PC-9 (cell line): Measurements from ENCODE around the gene RPGRIP1. TPM values are rescaled to one million over a fixed set of nuclear protein-coding genes. Genes with fewer than 3 reads are reported as not detected.
"Not testable (repeated sequence)": the region's sequence is repeated elsewhere in the genome, so short reads cannot be mapped to it uniquely, and the experiment has no call there.

ENCODE experiments used
- BruUV-seq: library from RNA; stranded (reverse); fragments of 400-500 nt; replicated peaks from 2 replicates; lab custom pipeline; 2021; lab: Mats Ljungman, UMichigan
- CTCF ChIA-PET: fragments of 300-600 bp; sonication (Branson Sonifier 250); formaldehyde crosslinking; loops from one replicate; lab custom pipeline; 2022; ENCODE audit warnings: antibody characterized with exemption; lab: Charles Lee
- POLR2A ChIA-PET: fragments of 300-600 bp; sonication (Branson Sonifier 250); formaldehyde crosslinking; loops from one replicate; lab custom pipeline; 2022; ENCODE audit warnings: antibody characterized with exemption; ENCODE audit not compliant: unreplicated experiment; lab: Charles Lee
- DNase-seq, 2 experiments: peaks; one replicate each; pipeline versions ENCODE4 v3.0.0 to v3.0.0-alpha.2; 2015 to 2022; ENCODE audit warnings: mixed read lengths in 1 of 2
- H2AFZ ChIP-seq: fragments of 200-600 bp; sonication (generic); 2 replicates; pipeline ENCODE4 v1.8.1; 2017; ENCODE audit warnings: antibody characterized with exemption
- H3F3A ChIP-seq: fragments of 200-600 bp; sonication (generic); 2 replicates; pipeline ENCODE4 v1.8.1; 2017; ENCODE audit warnings: antibody characterized with exemption, mild to moderate bottlenecking, low read depth; ENCODE audit not compliant: insufficient read depth
- H3K27ac ChIP-seq: fragments of 200-600 bp; sonication (generic); 2 replicates; pipeline ENCODE4 v1.6.1; 2016; ENCODE audit warnings: mixed run types
- H3K27me3 ChIP-seq: fragments of 200-600 bp; sonication (generic); 2 replicates; pipeline ENCODE4 v1.6.1; 2016; ENCODE audit warnings: low read depth, mixed run types; ENCODE audit not compliant: insufficient read depth
- H3K36me3 ChIP-seq: fragments of 200-600 bp; sonication (generic); 2 replicates; pipeline ENCODE4 v1.6.1; 2016; ENCODE audit warnings: low read depth, mixed run types
- H3K4me1 ChIP-seq: fragments of 200-600 bp; sonication (generic); replicated peaks from 2 replicates; pipeline ENCODE4 v1.6.1; 2016; ENCODE audit warnings: mixed run types; ENCODE audit not compliant: insufficient read depth
- H3K4me2 ChIP-seq: fragments of 200-600 bp; sonication (generic); 2 replicates; pipeline ENCODE4 v1.6.1; 2017; ENCODE audit warnings: mixed run types
- H3K4me3 ChIP-seq: fragments of 200-600 bp; sonication (generic); 2 replicates; pipeline ENCODE4 v1.6.1; 2016; ENCODE audit warnings: mixed run types
- H3K79me2 ChIP-seq: fragments of 200-600 bp; sonication (generic); 2 replicates; pipeline ENCODE4 v1.6.1; 2017; ENCODE audit warnings: low read depth, mixed run types
- H3K9me2 ChIP-seq: fragments of 200-600 bp; sonication (generic); 2 replicates; pipeline ENCODE4 v1.8.1; 2017; ENCODE audit warnings: mild to moderate bottlenecking; ENCODE audit not compliant: insufficient read depth
- H3K9me3 ChIP-seq: fragments of 200-600 bp; sonication (generic); 2 replicates; pipeline ENCODE4 v1.8.1; 2016; ENCODE audit warnings: low read depth; ENCODE audit not compliant: insufficient read depth
- H4K20me1 ChIP-seq: fragments of 200-600 bp; sonication (generic); 2 replicates; pipeline ENCODE4 v1.8.1; 2017; ENCODE audit not compliant: insufficient read depth
- CTCF ChIP-seq: fragments of 200-600 bp; sonication (generic); conservative IDR thresholded peaks from 2 replicates; pipeline ENCODE4 v1.6.1; 2017; ENCODE audit warnings: mixed run types, antibody characterized with exemption, mild to moderate bottlenecking, moderate library complexity
- EZH2 ChIP-seq: fragments of 200-600 bp; sonication (generic); IDR thresholded peaks from 2 replicates; pipeline ENCODE4 v1.8.0; 2017; ENCODE audit warnings: antibody characterized with exemption, low read depth
- intact Hi-C: fragments of 100-400 bp; cut with micrococcal nuclease; formaldehyde crosslinking; loops from one replicate; pipeline ENCODE4 v1.10.0; 2022; ENCODE audit not compliant: unreplicated experiment
- total RNA-seq: library from RNA; stranded (reverse); gene quantifications from 2 replicates; pipeline ENCODE4 v1.2.3, GENCODE V29; 2021

Gene RPGRIP1
- total RNA-seq, 1 experiment from 2014 or later: 2.1 TPM

- ChIA-PET CTCF (no interaction called here), POLR2A (no interaction called here)
- no peak overlapping the region for H3K27ac ChIP-seq
- no peaks in the 10 kb centered on the region for H3K79me2 ChIP-seq
- no peak for TF ChIP-seq CTCF
- no peak for TF ChIP-seq EZH2
- H3K9me2 ChIP-seq: no peaks in the 10 kb centered on the region
- no peak overlapping the region for H3K4me2 ChIP-seq
- no peak overlapping the region for H3K4me3 ChIP-seq
- no peak overlapping the region for H2AFZ ChIP-seq
- intact Hi-C loops: no loop called here
- H4K20me1 ChIP-seq: no peaks in the 10 kb centered on the region
- H3K4me1 ChIP-seq: no peaks in the 10 kb centered on the region
- no peaks in the 10 kb centered on the region for H3F3A ChIP-seq
- H3K36me3 ChIP-seq: no peaks in the 10 kb centered on the region
- DNase-seq: no peak
- no TSS peak for BruUV-seq
- H3K9me3 ChIP-seq: no peaks in the 10 kb centered on the region
- no peaks in the 10 kb centered on the region for H3K27me3 ChIP-seq
Measured at GRCh38 chr14:21287168-21287567, 7.3 kb downstream of the RPGRIP1 start.

- H3K4me2 ChIP-seq, H3K27ac ChIP-seq, DNase-seq, H4K20me1 ChIP-seq, H2AFZ ChIP-seq, POLR2A ChIA-PET, H3K36me3 ChIP-seq, H3K4me3 ChIP-seq, intact Hi-C loops, CTCF ChIA-PET, H3F3A ChIP-seq, H3K4me1 ChIP-seq, H3K79me2 ChIP-seq, BruUV-seq, H3K9me3 ChIP-seq, H3K27me3 ChIP-seq, H3K9me2 ChIP-seq: not testable (repeated sequence)
Measured at GRCh38 chr14:21294026-21294425, 14.1 kb downstream of the RPGRIP1 start.

GRCh38 chr14:21298358-21298757, 18.5 kb downstream of the RPGRIP1 start:
- no peak overlapping the region for H2AFZ ChIP-seq
- no peaks in the 10 kb centered on the region for H3K9me3 ChIP-seq
- no peak for DNase-seq
- ChIA-PET POLR2A (no interaction called here), CTCF (no interaction called here)
- H3K4me3 ChIP-seq: no peak overlapping the region
- H3F3A ChIP-seq: no peaks in the 10 kb centered on the region
- no TSS peak for BruUV-seq
- no peaks in the 10 kb centered on the region for H3K4me1 ChIP-seq
- TF ChIP-seq EZH2 (no peak), CTCF (no peak)
- intact Hi-C loops: no loop called here
- H3K27me3 ChIP-seq: no peaks in the 10 kb centered on the region
- no peak overlapping the region for H3K4me2 ChIP-seq
- no peaks in the 10 kb centered on the region for H3K79me2 ChIP-seq
- no peak overlapping the region for H3K27ac ChIP-seq
- H3K36me3 ChIP-seq: no peaks in the 10 kb centered on the region
- H3K9me2 ChIP-seq: no peaks in the 10 kb centered on the region
- H4K20me1 ChIP-seq: no peaks in the 10 kb centered on the region

- H3K4me1 ChIP-seq: no peaks in the 10 kb centered on the region
- H3K27me3 ChIP-seq: no peaks in the 10 kb centered on the region
- H3K36me3 ChIP-seq: no peaks in the 10 kb centered on the region
- no peaks in the 10 kb centered on the region for H3F3A ChIP-seq
- no peaks in the 10 kb centered on the region for H4K20me1 ChIP-seq
- no peak overlapping the region for H2AFZ ChIP-seq
- H3K4me3 ChIP-seq: no peak overlapping the region
- no peaks in the 10 kb centered on the region for H3K79me2 ChIP-seq
- intact Hi-C loops: no loop called here
- ChIA-PET CTCF (no interaction called here), POLR2A (interaction anchor here (0.6 kb wide), 1 partner anchor 520 kb away, joined by 8 read pairs; no protein-coding TSS in a partner anchor)
- H3K27ac ChIP-seq: no peak overlapping the region
- no TSS peak for BruUV-seq
- no peaks in the 10 kb centered on the region for H3K9me2 ChIP-seq
- TF ChIP-seq CTCF (no peak), EZH2 (no peak)
- DNase-seq: no peak
- H3K4me2 ChIP-seq: no peak overlapping the region
- no peaks in the 10 kb centered on the region for H3K9me3 ChIP-seq
Measured at GRCh38 chr14:21299562-21300130, 19.8 kb downstream of the RPGRIP1 start.
